SK-N-MC (cell line): ENCODE data around the gene CYP3A4.

ENCODE experiments used
- EZH2 ChIP-seq: fragments of 200-600 bp; sonication (generic); IDR thresholded peaks from one replicate; pipeline ENCODE4 v1.6.1; 2017; ENCODE audit warnings: antibody characterized with exemption
- POLR2AphosphoS5 ChIP-seq: IDR thresholded peaks from 2 replicates; pipeline ENCODE4 v1.6.1; 2012; ENCODE audit warnings: mild to moderate bottlenecking, low read depth, low read length, borderline replicate concordance

GRCh38 chr7:99827040-99827778 lies 43.2 kb upstream of the CYP3A4 start:
- TF ChIP-seq POLR2AphosphoS5, result no peak
- no peak for TF ChIP-seq EZH2
